T-helper 17 cell (primary cell): ENCODE results near the gene NME5. TPM values are rescaled to one million over a fixed set of nuclear protein-coding genes. Genes with fewer than 3 reads are reported as not detected.

Source experiments
- ATAC-seq: fragments of 150-1000 bp; cut with Tn5 transposase; 2 replicates; pipeline ENCODE4 v1.10.0; 2021; ENCODE audit warnings: mild to moderate bottlenecking, moderate library complexity
- DNase-seq, 3 donors: peaks; one replicate each; pipeline versions ENCODE4 v3.0.0 to v3.0.0-alpha.2; 2020 to 2021
- H3K9me3 ChIP-seq: one replicate; pipeline ENCODE4 v1.7.0; 2013; ENCODE audit warnings: low read length, mild to moderate bottlenecking; ENCODE audit not compliant: control insufficient read depth, poor library complexity, severe bottlenecking
- H3K27ac Mint-ChIP-seq: one replicate; pipeline ENCODE4 v1.8.0; 2022; ENCODE audit warnings: mild to moderate bottlenecking, moderate library complexity, mixed read lengths
- H3K27me3 Mint-ChIP-seq: one replicate; pipeline ENCODE4 v1.8.0; 2022; ENCODE audit warnings: mixed read lengths
- H3K36me3 Mint-ChIP-seq: one replicate; pipeline ENCODE4 v1.8.0; 2022; ENCODE audit warnings: low read depth, mixed read lengths
- H3K4me1 Mint-ChIP-seq: one replicate; pipeline ENCODE4 v1.8.0; 2022; ENCODE audit warnings: mild to moderate bottlenecking, mixed read lengths
- H3K4me3 Mint-ChIP-seq: one replicate; pipeline ENCODE4 v1.8.0; 2022; ENCODE audit warnings: mild to moderate bottlenecking, moderate library complexity, mixed read lengths
- total RNA-seq, 4 donors: library from RNA in 2 of 4; stranded (reverse) in 2 of 4; gene quantifications; one replicate each; pipeline ENCODE4 v1.2.3 and lab custom pipeline; 2022 to 2026

Gene NME5
- not detected for total RNA-seq
- total RNA-seq (lab: John Stamatoyannopoulos, UW): 0 to 0.23 reads per million in 2 donors

DNA sequence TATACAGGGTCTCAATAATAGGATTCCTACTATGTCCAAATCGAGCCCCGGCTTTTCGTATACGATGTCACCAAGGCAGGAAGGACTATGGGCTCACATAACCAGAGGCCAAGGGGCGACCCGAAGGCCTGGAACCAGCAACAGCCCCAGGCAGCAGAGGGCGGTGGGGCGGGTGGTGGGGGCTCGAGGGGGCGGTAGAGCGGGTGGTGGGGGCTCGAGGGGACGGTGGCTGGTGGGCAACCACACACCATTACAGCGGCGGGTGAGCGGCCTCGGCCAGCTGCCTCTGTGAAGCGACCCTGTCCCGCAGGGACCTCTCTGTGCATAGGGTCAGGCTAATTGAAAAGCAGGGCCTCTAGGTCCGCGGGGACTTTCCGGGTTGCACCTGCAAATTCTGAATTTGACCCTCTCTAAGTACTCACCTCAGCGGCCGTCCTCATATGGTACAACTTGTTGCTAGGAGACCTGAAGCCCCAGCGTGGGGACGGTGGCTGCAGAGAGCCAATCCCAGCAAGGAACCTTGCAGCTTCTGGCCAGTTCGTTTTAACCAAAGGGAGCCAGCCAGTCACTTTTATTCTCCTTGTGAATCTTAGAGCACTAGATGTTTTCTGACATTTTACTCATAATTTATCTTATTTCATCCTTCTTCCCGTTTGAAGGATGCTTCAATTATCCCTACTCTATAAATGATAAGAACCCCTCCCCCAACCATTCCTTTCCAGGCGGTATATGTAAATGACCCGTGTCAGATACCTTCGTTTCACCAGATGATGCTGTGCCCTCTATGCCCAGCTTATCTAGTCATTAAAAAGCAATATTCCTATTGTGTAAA lies at the start of gene NME5:
Gene NME5 (minus strand): TSS at position 480 of the 832 bp plus-strand sequence. CDS start 648 bp downstream, outside the sequence.
- Mint-ChIP-seq H3K27ac (no peak within 1 kb of the TSS), H3K27me3 (peaks cover 17% of the 10 kb centered on the region), H3K36me3 (no peaks in the 10 kb centered on the region), H3K4me1 (no peaks in the 10 kb centered on the region), H3K4me3 (no peak within 1 kb of the TSS)
- H3K9me3 ChIP-seq: no peaks in the 10 kb centered on the region
- DNase-seq (no peak), ATAC-seq (no peak)

DNA sequence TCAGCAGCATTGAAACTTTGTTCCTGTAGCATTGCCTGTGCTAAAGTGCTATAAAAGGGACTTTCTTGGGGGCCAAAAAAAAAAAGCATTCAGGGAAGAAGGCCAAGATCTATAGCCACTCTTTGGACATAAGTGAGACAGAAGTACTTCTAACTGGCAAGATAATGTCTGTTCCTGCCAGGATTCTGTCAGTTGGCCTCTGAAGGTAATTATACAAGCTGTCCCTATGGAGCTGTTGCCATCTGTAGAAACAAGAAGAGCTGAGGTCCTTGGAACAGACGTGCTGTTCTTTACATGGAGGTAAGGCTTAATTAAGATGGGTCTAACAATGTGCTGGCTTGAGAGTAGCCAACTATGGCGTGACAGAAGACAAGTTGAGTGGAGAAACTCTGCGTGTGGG lies 49.4 kb upstream of the NME5 start:
- Mint-ChIP-seq H3K36me3 (peaks cover 7% of the 10 kb centered on the region), H3K27me3 (no peaks in the 10 kb centered on the region)

DNA sequence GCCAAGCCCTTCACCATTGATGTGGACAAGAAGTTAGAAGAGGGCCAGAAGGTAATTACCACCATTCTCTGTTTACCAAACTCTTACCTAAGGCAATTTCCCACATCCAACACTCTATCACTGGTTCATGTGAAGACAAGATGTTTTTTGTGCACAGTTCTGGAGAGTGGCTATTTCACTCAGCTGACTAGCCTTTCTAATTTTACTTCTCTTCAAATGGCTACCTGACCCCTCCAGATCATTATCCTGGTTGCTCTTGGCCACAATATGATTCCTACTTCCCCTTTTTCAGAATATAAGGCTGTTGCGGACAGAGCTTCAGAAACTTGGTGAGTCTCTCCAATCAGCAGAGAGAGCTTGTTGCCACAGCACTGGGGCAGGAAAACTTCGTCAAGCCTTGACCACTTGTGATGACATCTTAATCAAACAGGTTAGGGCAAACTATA lies 46.8 kb upstream of the NME5 start:
- no peaks in the 10 kb centered on the region for H3K27me3 Mint-ChIP-seq
- no peak for ATAC-seq
- peaks cover 3% of the 10 kb centered on the region for H3K36me3 Mint-ChIP-seq

More for the DNA sequence above, 49.4 kb upstream of the NME5 start:
- Mint-ChIP-seq H3K27ac (peak overlapping the region; percentile 61), H3K4me3 (no peak overlapping the region), H3K4me1 (no peaks in the 10 kb centered on the region)
- ATAC-seq (no peak), DNase-seq (no peak)
- no peaks in the 10 kb centered on the region for H3K9me3 ChIP-seq

DNA sequence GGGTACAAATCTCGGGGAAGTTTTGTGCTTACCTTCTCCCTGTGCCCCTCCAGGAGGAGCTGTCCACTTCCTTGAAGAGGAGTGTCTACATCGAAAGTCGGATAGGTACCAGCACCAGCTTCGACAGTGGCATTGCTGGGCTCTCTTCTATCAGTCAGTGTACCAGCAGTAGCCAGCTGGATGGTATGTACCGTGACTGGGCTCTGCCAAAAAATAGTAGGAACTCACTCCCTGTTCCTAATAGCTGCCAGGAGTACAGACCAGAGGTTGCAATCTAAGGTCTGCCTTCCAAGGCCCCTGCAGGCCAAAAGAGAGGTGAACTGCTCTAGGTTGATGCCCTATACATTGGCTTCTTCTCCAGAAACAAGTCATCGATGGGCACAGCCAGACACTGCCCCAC lies 43.6 kb upstream of the NME5 start:
- H3K9me3 ChIP-seq: no peaks in the 10 kb centered on the region
- DNase-seq: no peak
- ATAC-seq: no peak
- Mint-ChIP-seq H3K4me3 (no peak overlapping the region), H3K36me3 (no peaks in the 10 kb centered on the region), H3K4me1 (peaks cover 2% of the 10 kb centered on the region), H3K27ac (no peak overlapping the region), H3K27me3 (no peaks in the 10 kb centered on the region)

More for the DNA sequence above, 46.8 kb upstream of the NME5 start:
- Mint-ChIP-seq H3K27ac (peak overlapping the region; percentile 45), H3K4me3 (no peak overlapping the region), H3K4me1 (no peaks in the 10 kb centered on the region)
- DNase-seq: no peak
- no peaks in the 10 kb centered on the region for H3K9me3 ChIP-seq

DNA sequence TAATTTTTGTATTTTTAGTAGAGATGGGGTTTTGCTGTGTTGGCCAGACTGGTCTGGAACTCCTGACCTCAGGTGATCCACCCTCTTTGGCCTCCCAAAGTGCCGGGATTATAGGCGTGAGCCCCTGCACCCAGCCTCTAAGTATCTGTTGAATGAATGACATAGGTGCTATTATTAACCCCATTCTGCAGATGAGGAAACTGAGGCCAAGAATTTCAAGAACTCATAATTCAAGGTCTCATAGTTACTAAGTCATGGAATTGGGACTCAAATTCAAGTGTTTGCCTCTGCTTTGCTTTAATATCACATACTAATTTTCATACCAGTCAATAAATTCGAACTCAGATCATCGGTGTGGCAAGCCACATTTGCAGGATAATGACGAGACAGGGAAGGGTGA lies 41.6 kb upstream of the NME5 start:
- H3K9me3 ChIP-seq: no peaks in the 10 kb centered on the region
- no peaks in the 10 kb centered on the region for H3K36me3 Mint-ChIP-seq
- H3K27ac Mint-ChIP-seq: peak overlapping the region; percentile 34
- H3K4me3 Mint-ChIP-seq: no peak overlapping the region
- ATAC-seq (no peak), DNase-seq (no peak)
- H3K27me3 Mint-ChIP-seq: no peaks in the 10 kb centered on the region
- peaks cover 8% of the 10 kb centered on the region for H3K4me1 Mint-ChIP-seq

GRCh38 chr5:138180183-138180782 lies 41.1 kb upstream of the NME5 start:
- ATAC-seq: no peak

DNA sequence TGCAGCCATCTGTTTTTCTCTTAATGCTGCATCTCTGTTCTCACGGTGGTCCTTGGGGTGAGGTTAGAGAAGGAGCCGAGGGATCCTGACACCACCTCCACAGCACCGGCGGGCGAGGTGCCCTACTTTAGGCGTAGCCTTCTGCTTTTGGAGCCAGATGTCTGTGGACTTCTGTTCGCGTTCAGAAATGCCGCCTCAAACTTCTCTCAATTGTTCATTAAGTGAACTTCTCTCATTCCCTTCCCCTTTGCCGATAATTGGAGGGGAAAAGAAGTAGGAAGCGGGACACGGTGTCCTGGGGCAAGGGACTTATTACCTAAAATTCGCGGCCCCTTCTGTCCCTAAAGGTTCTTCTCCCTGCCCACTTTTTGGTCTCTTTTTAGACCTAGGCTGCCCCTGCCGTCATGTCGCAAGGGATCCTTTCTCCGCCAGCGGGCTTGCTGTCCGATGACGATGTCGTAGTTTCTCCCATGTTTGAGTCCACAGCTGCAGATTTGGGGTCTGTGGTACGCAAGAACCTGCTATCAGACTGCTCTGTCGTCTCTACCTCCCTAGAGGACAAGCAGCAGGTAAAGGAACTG lies 40.1 kb upstream of the NME5 start:
- Mint-ChIP-seq H3K4me3 (no peak overlapping the region), H3K27ac (no peak overlapping the region), H3K36me3 (no peaks in the 10 kb centered on the region), H3K4me1 (peaks cover 8% of the 10 kb centered on the region), H3K27me3 (no peaks in the 10 kb centered on the region)
- H3K9me3 ChIP-seq: no peaks in the 10 kb centered on the region
- ATAC-seq (no peak), DNase-seq (no peak)

More at GRCh38 chr5:138180183-138180782, 41.1 kb upstream of the NME5 start:
- Mint-ChIP-seq H3K27me3 (no peaks in the 10 kb centered on the region), H3K27ac (no peak overlapping the region), H3K36me3 (no peaks in the 10 kb centered on the region), H3K4me1 (peaks cover 8% of the 10 kb centered on the region), H3K4me3 (no peak overlapping the region)
- H3K9me3 ChIP-seq: no peaks in the 10 kb centered on the region
- DNase-seq: no peak

- no peak within 1 kb of the TSS for H3K4me3 Mint-ChIP-seq
- ATAC-seq (peak; percentile 90), DNase-seq (peak; percentile 70 to 79 (median 78))
- H3K4me1 Mint-ChIP-seq: peaks cover 8% of the 10 kb centered on the region
- no peak within 1 kb of the TSS for H3K27ac Mint-ChIP-seq
- no peaks in the 10 kb centered on the region for H3K36me3 Mint-ChIP-seq
- no peaks in the 10 kb centered on the region for H3K27me3 Mint-ChIP-seq
- no peaks in the 10 kb centered on the region for H3K9me3 ChIP-seq
Measured at GRCh38 chr5:138178516-138179276, 39.5 kb upstream of the NME5 start, which contains the start of the genes BRD8 and KIF20A. TSS of gene BRD8 (minus strand) at chr5:138178630. CDS start at chr5:138178614, 16 bp downstream. TSS of gene KIF20A (plus strand) at chr5:138179112. CDS start at chr5:138179681, 569 bp downstream.

- Mint-ChIP-seq H3K4me3 (no peak overlapping the region), H3K27me3 (no peaks in the 10 kb centered on the region), H3K36me3 (no peaks in the 10 kb centered on the region), H3K27ac (no peak overlapping the region), H3K4me1 (peaks cover 11% of the 10 kb centered on the region)
- DNase-seq (no peak), ATAC-seq (peak; percentile 19)
- no peaks in the 10 kb centered on the region for H3K9me3 ChIP-seq
Measured at GRCh38 chr5:138177941-138178515, 38.8 kb upstream of the NME5 start.

GRCh38 chr5:138170299-138170698 lies 31.1 kb upstream of the NME5 start:
- H3K36me3 Mint-ChIP-seq: peaks cover 17% of the 10 kb centered on the region
- H3K27ac Mint-ChIP-seq: no peak overlapping the region
- no peak for DNase-seq
- no peak for ATAC-seq
- H3K9me3 ChIP-seq: no peaks in the 10 kb centered on the region
- H3K4me1 Mint-ChIP-seq: peaks cover 6% of the 10 kb centered on the region
- no peaks in the 10 kb centered on the region for H3K27me3 Mint-ChIP-seq
- H3K4me3 Mint-ChIP-seq: no peak overlapping the region

- Mint-ChIP-seq H3K27ac (no peak overlapping the region), H3K4me3 (no peak overlapping the region), H3K27me3 (no peaks in the 10 kb centered on the region), H3K4me1 (peaks cover 13% of the 10 kb centered on the region), H3K36me3 (peaks cover 26% of the 10 kb centered on the region)
- H3K9me3 ChIP-seq: no peaks in the 10 kb centered on the region
- DNase-seq: no peak
- no peak for ATAC-seq
Measured at GRCh38 chr5:138169124-138169523, 29.9 kb upstream of the NME5 start.

DNA sequence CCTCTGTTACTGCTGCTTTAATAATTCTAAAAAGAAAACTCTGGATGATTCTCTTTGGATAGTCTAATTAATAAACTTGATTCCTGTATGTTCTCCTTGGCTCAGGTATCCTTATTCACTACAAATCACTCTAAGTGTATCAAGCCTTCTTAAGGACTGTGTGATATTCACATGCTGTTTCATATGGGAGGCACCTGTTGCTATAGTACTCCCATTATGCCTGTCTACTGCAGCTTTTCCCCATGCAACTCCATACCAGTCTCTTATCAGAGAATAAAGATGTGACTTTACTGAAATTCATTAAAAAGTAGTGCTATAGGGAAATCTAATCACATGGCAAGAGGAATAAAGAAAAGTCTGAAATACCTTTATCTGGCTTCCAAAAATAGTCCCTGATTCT lies 24.5 kb upstream of the NME5 start:
- peaks cover 32% of the 10 kb centered on the region for H3K36me3 Mint-ChIP-seq
- H3K9me3 ChIP-seq: no peaks in the 10 kb centered on the region
- H3K4me3 Mint-ChIP-seq: no peak overlapping the region
- no peak overlapping the region for H3K27ac Mint-ChIP-seq
- no peaks in the 10 kb centered on the region for H3K27me3 Mint-ChIP-seq
- ATAC-seq (no peak), DNase-seq (no peak)
- peaks cover 15% of the 10 kb centered on the region for H3K4me1 Mint-ChIP-seq
